Hippocampal formation (tissue), 2 donors: ENCODE measurements around the gene ALPI.

Experiments used
- DNase-seq, 2 donors: peaks; one replicate each; lab custom pipeline; 2025; lab: John Stamatoyannopoulos, UW

The ALPI gene

GRCh38 chr2:232485348-232485756, 29.4 kb downstream of the ALPI start:
- no peak for DNase-seq

GRCh38 chr2:232485757-232486557, 30.0 kb downstream of the ALPI start:
- no peak for DNase-seq

GRCh38 chr2:232486558-232487384, 30.8 kb downstream of the ALPI start:
- DNase-seq = no peak

- DNase-seq = no peak
These were observed 31.6 kb downstream of the ALPI start, which contains the start of gene ECEL1 for GRCh38 chr2:232487385-232488096. Gene ECEL1, minus strand, starts transcription at chr2:232487834. Its CDS starts 1,181 bp downstream, at chr2:232486653.

GRCh38 chr2:232488097-232488711, 32.3 kb downstream of the ALPI start:
- no peak for DNase-seq

- no peak for DNase-seq
These were observed 32.9 kb downstream of the ALPI start for GRCh38 chr2:232488721-232489300.

GRCh38 chr2:232489516-232490220, 33.7 kb downstream of the ALPI start:
- DNase-seq = no peak

- no peak for DNase-seq
These were observed 34.5 kb downstream of the ALPI start for GRCh38 chr2:232490221-232491138.

- no peak for DNase-seq
These were observed 35.3 kb downstream of the ALPI start for GRCh38 chr2:232491139-232491780.

GRCh38 chr2:232492236-232492848, 36.4 kb downstream of the ALPI start:
- no peak for DNase-seq

GRCh38 chr2:232492963-232493700, 37.2 kb downstream of the ALPI start:
- no peak for DNase-seq

- DNase-seq = no peak
These were observed 37.9 kb downstream of the ALPI start for GRCh38 chr2:232493701-232494474.

GRCh38 chr2:232494542-232494941, 38.6 kb downstream of the ALPI start:
- no peak for DNase-seq

- DNase-seq = no peak
These were observed 39.3 kb downstream of the ALPI start for GRCh38 chr2:232495292-232495691.

GRCh38 chr2:232496501-232497270, 40.7 kb downstream of the ALPI start:
- DNase-seq = no peak

- no peak for DNase-seq
These were observed 41.4 kb downstream of the ALPI start for GRCh38 chr2:232497348-232497747.
